ENCODE results near the gene LLGL1.

Gene LLGL1

DNA sequence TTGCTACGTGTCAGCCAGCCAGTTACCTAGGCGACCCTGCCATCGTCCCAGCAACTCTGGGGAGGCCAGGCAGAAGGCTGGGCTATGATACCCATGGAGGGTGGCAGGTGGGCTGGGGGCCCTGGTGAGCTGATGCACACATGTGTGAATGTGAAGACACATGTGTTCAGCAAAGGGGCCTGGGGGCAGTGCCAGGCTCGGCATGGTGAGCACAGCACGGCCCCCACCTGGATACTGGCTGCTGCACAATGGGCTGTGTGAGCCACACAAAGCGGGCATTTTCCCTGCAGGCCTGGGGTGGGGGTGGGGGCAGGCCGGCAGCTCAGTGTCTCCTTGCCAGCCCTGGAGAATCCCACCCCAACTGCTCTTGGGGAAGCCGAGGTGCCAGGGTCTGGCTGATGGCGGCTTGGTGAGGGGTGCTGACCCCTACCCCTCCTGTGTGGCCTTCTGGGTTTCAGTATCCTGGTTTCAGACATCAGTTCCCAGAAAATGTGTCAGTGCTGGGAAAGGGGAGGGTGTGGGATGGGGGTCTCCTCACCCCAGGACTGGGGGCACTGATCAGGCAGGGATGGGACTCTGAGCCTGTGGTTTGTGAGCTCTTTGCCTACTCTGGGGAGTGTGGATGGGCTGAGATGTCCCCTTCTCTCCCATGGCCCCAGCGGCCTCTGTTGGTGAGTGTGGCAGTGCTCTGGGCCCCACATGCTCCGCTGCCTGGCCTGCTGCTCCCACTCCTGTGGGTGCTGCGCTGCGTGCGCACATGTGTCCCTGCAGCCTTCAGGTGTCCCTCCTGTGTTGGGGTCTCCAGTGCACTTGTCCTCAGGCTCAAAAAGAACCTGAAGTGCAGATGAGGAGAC, 5.1 kb downstream of the LLGL1 start:
- no peak for DNase-seq

DNA sequence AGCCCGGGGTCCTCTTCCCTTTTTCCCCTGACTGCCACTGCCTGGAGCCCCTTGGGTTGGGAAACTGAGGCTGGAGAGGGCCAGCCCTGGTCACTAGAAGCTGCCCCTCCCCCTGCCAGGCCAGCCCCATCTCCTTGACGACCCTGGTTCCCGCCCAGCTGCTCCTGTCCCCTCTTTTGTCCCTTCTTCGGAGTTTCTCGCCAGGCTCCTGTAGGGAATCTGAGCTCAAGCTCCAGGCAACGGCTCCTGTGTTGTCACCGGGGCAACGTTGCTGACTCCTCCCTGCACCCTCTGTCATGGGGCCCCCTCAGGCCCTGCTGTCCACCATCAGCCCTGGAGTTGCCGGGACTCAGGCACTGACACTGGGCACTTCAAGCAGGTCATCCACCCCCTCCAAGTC, 5.7 kb downstream of the LLGL1 start:
- no peak for DNase-seq

DNA sequence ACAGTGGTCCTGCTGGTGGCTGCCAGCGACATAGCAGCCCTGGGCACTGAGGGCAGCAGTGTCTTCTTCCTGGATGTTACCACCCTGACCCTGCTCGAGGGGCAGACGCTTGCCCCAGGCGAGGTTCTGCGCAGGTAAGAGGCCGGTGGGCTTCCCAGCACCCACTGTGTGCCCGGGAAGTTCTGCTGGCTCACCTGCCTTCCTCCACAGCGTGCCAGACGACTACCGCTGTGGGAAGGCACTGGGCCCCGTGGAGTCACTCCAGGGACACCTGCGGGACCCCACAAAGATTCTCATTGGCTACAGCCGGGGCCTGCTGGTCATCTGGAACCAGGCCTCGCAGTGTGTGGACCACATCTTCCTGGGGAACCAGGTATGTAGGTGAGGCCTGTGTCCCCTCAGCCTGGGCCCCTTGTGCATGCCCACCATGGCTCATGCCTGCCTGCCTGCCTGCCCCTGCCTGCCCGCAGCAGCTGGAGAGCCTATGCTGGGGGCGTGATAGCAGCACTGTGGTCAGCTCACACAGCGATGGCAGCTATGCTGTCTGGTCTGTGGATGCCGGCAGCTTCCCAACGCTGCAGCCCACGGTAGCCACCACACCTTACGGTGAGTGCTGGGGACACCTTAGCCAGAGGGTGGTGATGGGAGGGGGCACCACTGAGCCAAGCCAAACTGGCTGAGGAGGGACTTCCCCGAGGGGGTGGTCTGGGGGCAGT, 8.5 kb downstream of the LLGL1 start:
- no peak for DNase-seq

DNA sequence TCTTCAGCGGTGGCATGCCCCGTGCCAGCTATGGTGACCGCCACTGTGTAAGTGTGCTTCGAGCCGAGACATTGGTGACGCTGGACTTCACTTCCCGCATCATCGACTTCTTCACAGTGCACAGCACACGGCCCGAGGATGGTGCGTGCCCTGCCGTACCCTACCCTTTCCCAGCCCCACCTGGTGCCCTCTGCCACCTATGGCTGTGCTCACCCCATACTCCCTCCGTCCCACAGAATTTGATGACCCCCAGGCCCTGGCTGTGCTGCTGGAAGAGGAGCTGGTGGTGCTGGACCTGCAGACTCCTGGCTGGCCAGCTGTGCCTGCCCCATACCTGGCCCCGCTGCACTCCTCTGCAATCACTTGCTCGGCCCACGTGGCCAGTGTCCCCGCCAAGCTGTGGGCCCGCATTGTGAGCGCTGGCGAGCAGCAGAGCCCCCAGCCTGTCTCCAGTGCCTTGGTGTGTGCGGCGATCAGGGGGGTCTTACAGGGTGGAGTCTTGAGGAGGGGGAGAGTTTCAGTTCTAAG, 9.5 kb downstream of the LLGL1 start:
- DNase-seq: no peak

DNA sequence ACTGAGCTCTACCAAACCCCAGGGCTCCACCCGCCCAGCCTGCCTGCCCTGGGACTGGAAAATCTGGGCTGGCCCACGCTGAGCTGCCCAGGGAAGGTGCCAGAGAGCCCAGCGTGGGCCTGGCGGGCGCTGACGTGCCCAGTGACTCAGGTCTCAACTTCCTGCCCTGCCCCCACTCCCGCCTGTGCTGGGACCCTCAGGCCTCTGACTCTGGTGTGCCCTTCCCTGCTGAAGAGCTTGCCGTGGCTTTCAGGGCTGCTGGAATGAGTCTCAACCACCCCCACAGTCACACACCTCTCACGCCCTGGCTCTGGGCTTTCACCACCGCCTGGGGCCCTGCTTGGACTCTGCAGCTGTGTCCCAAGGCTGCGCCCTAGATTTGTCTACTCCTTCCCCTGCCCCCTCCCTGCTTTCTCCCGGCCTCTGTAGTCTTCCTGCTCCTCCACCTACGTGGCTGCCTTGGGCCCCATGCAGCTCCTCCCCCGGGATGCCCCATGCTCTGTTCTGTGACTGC, 10.4 kb downstream of the LLGL1 start:
- no peak for DNase-seq

DNA sequence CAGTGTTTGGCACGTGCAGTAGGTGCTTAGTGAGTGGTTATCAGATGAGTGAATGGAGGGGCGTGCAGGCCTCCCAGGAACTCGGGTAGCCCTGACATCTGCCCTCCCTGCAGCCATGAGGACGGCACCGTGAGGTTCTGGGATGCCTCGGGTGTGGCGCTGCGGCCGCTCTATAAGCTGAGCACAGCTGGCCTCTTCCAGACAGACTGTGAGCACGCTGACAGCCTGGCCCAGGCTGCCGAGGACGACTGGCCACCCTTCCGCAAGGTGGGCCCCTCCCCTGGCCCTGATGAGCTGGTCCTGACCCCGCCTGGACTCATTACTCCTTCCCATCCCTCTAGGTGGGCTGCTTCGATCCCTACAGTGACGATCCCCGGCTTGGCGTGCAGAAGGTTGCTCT, 11.1 kb downstream of the LLGL1 start:
- DNase-seq: no peak

DNA sequence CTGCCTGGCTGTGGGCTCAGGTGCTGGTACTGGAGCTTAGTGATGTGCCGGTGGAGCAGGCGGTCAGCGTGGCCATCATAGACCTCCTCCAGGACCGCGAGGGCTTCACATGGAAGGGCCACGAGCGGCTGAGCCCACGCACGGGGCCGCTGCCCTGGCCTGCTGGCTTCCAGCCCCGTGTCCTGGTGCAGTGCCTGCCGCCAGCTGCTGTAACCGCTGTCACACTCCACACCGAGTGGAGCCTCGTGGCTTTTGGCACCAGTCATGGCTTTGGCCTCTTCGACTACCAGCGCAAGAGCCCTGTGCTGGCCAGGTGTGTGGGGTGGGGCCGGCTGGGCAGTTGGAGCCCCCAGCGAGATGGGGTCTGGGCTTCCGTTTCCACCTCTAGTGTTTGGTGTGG, 12.0 kb downstream of the LLGL1 start:
- DNase-seq: no peak

DNA sequence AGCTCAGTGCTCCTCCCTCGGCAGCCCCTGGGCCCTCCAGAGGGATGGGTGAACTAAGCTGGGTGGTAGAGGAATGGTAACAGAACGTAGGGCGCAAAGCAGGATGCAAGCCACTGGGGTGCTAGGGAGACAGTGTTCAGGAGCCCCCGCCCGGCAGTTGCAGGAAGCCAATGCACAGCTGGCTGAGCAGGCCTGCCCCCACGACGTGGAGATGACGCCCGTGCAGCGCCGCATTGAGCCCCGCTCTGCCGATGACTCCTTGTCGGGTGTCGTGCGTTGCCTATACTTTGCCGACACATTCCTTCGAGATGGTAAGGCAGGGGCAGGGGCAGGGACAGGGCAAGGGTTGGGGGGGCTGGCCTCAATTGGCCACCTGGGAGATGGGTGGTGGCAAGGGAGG, 12.9 kb downstream of the LLGL1 start:
- no peak for DNase-seq

DNA sequence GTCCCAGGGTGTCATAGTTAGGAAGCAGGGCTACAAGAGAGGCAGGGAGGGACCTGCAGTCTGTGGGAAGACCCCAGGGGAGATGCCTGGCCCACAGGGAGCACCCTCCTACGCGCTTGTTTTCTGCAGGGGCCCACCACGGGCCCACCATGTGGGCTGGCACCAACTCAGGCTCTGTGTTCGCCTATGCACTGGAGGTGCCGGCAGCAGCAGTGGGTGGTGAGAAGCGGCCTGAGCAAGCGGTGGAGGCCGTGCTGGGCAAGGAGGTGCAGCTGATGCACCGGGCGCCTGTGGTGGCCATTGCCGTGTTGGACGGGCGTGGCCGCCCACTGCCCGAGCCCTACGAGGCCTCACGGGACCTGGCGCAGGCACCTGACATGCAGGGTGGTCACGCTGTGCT, 15.0 kb downstream of the LLGL1 start:
- no peak for DNase-seq

DNA sequence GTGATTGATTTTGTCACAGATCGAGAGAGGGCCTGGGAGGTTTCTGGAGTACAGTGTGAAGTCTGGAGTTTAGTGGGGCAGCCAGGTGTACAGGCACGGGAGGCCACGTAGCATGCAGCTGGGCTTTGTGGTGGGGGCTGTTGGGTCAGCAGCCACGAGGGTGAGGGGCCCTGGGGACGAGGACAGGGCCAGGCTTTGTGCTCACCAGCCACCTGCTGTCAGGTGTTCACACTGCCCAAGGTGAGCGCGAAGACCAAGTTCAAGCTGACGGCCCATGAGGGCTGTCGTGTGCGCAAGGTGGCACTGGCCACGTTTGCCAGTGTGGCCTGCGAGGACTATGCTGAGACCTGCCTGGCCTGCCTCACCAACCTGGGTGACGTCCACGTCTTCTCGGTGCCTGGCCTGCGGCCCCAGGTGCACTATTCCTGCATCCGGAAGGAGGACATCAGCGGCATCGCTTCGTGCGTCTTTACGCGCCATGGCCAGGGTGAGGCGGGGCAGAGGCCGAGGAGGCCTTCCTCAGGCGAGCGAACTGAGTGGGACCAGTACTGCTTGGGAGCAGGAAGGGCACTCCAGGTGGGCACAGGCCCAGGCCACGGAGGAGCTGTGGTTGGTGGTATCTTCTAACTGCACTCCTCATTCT, 15.9 kb downstream of the LLGL1 start:
- no peak for DNase-seq

DNA sequence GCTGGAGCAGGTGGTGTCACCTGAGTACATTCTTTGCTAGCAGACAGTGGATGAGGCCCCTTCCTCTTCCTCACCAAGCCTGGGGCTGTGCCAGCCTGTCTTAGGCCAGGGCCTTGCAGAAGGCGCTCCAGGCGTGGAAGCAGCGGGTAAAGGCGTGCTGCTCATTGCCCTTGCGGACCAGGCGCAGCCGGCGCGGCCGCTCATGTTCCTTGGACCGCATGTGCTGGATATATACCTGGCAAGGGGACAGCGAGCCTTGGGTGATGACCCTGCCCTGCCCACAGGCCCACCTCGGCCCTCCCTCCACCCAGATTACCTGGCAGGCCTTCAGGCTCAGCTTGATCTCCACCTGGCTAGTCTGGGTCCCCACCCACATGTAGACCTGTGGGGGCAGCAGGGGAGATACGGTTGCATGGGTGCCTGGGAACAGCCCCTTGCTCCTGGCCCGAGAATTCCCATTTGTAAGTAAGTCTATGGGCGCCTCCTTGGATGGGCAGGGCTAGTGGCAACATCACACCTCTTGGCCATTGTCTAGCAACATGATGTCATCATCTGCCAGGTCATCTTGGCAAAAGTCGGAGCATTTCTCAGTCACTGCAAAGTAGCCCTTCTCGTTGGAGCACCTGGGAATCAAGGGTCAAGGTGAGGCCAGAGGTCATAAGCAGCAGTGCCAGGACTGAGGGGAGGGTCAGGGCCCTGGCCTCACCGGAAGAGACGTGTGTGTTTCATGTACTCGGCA, 19.8 kb downstream of the LLGL1 start:
- DNase-seq: no peak

DNA sequence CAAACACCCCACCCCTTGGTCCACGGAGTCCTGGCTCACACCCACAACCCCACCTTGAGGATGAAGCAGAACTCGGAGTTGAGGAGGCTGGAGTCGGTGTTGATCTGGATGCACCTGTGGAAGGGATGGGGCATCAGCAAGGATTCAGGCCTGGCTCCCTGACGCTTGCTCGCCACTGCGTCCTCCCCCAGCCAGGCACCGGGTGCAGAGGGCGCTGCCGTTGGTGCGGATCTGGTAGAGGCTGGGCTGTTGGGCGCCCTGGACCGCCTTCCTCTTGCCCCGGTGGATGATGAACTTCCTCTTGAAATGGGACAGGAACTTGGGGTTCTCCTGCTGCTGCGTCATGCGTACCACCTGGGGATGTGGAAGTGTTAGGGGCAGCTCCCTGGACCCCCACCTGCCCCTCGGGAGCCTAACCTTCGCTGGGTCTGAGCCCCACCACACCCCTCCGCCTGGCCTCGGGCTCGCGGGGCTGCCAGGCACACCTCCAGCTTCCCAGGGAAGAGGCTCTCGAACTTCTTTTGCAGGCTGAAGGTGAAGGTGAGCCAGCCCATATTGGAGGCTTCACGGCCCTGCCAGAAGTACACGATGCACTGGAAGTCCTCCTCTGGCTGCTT, 20.8 kb downstream of the LLGL1 start:
- no peak for DNase-seq

DNA sequence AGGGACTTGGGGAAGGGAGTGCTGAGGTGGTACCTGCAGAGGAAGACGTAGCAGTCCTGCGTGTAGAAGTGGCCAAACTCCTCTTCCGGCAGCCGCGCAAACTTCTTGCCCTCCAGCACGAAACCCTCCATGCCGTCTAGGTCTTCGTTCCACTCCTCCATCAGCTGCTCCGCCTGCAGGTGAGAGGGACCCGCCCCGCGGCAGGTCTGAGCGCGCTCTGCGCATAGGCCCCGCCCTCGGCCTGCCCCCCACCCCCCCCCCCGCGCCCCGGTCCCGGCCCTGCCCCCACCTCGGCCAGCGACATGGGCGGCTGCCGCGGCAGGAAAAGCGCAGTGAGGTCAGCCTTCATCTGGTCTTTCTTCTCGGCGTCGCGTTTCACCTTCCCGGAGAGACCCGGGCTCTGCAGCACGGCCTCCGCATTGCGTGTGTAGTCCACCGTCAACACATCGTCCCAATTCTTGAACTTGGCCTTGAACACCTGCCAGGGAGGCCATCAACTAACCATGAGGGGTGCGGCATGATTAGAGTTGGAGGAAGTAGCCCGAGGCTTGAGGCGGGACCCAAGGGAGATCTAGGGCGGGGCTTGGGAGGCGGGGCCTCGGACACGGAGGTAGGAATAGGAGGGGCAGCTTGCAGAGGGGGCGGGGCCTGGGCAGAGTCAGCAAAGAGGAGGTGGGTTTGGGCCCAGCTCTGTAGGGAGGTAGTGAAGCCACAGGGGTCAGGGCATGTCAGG, 21.6 kb downstream of the LLGL1 start:
- peak; percentile 63 for DNase-seq

DNA sequence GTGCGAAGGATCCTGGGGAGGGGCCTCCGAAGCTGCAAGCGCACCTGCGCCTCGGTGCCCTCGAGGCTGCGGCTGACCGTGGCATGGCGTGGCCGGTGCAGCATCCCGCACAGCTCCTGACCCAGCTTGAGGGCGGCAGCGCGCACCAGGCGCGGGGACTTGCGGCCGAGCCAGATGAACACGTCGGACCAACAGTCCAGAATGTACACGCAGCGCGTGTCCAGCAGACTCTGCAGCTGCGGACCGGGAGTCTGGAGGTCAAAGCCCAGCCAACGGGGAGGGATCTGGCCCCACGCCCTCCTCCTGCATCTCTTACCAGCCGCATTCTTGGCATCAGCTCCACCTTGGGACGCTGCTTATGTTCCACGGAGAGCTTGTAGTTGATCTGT, 22.2 kb downstream of the LLGL1 start:
- DNase-seq: no peak

DNA sequence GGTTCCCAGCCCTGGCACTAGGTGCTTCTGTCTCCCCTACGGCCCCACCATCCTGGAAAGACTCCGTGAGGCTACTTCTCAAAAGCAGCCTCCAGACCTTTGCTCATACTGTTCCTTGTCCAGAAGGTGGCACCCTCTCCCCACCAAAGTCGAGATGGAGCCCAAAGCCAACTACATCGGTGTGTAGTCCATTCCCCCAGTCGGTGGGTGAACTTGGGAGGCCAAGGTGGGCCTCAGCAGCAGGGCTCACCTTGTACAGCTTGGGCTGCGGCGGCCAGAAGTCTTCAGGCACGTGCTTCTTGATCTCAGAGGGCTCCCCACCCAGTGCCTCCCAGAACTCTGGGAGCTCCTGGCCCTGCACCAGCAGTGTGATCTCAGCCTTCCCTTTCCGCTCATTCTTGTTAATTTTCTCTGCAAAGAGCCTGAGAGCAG, 22.9 kb downstream of the LLGL1 start:
- peak; percentile 57 for DNase-seq

DNA sequence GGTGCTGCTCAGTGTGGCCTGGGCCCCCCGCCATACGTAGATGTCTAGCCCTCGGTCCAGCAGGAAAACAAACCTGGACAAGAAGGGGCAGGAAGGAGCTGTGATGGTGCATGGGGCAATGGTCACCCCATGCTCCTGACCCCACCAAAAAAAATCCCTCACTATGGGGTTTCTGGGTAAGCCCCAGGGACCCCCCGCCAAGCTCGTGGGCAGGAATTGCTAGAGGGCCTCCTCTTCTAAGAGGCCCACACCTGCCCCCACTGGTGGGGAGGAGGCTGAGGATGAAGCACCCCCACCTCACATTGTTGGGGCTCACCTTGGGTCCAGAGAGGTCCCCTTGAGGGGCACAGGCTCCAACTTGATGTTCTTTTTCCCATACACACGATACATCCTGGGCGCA, 23.4 kb downstream of the LLGL1 start:
- no peak for DNase-seq

DNA sequence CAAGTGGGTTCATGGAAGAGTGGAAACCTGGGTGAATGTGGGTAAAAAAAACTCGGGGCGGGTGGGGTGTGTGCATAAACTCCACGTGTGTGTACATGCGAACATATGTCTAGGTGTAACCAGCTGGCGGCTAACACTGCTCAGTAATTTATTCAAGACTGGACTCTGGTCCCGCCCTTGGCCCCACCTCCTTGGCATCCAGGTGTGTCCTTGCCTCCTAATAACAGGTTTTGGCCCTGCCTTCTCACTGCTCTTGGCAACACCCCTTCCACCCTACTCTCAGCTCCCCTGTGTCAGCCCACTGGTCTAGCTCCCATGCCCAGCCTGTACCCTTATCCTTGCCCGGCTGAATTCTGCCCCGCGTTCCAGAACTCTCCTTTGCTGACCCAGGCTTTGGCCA, 24.8 kb downstream of the LLGL1 start:
- no peak for DNase-seq

DNA sequence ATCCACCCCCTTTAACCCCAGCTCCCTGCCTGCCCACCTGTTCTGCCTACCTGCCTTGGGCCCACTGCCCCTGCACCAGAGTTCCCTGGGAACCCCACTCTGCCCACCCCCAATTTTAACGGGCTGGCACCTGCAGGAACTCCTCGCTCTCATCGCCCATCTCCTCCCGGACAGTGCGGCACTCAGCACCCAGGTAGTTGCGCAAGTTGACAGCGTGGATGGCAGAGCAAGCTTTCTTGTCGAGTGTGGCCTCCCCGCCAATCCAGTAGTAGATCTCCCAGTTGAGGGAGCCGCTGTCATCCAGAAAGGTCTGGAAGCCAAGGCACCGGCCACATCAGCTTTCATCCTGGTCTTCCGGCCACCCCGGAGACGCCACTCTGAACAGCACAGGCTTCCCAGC, 25.3 kb downstream of the LLGL1 start:
- no peak for DNase-seq

DNA sequence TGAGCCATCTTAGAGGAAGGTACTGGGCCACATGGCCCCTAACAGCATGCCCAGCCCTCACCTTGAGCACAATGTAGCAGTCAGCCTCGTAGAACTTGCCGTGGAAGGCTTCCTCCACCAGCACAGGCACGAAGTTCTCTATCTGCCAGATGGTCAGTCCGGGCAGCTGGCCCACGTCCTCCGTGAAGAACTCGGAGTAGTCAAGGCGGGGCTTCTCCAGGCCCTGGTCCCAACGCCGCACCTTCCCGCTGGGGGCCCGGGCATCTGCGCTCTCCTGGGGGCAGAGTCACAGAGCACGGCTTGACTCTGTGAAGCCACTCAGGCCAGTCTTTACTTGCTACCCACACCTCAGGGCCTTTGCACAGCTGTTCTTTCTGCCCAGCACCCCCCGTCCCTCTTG, 25.8 kb downstream of the LLGL1 start:
- no peak for DNase-seq

DNA sequence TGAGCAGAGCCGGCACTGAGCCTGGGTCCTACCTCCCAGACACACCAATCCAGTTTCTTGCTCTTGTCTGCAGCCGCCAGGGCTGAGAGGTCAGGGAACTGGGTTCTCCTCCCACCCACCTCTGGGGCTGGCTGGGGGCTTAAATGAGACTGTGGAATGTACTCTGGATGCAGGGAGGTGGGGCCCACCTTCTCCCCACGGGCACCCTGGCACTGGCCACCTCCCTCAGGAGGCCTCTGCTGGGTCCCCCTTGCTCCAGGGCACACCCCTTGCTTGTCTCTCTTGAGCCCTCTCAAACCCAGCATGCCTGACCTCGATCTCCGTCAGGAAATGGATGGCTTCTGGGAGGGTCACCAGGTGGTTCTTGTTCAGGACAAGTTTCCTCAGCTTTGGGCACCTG, 26.7 kb downstream of the LLGL1 start:
- DNase-seq: no peak

DNA sequence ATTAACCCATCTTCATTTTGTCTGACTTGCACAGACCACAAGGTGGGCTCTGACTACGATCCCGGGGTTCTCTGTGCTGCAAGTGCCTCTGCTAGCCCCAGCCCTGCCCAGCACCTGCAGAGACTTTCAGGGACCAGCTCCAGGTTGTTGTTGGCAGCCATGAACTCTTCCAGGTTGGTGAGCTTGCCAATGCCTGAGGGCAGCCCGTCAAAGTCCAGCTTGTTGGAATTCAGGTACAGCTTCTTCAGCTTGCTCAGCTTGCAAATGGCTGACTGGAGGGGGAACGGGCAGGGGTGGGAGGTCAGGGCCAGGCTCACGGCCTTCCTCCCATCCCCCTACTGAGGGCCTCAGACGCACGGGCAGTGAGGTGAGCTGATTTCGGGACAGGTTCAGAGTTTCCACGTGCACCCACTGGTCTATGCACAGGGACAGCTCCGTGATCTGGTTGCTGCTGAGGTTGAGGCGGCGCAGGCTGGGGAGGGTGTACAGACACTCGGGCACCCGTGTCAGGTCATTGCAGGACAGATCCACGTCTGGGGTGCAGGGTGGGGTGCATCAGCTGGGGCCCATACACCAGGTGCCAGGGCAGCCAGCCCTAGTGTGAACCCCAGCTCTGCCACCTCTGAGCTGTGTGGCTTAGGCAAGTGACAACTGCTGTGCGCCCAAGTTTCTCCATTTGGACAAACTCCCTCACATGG, 27.9 kb downstream of the LLGL1 start:
- DNase-seq: no peak

Data from inflammatory macrophage treated with lipopolysaccharide for 4 hours (primary cell).